WTC11 (cell line): ENCODE measurements around the gene CD44. TPM values are rescaled to one million over a fixed set of nuclear protein-coding genes. Genes with fewer than 3 reads are reported as not detected.

ENCODE experiments used
- ATAC-seq: fragments of 200-7000 bp; cut with Tn5 transposase; 2 replicates; pipeline ENCODE4 v1.10.0; 2021; ENCODE audit warnings: mild to moderate bottlenecking, moderate library complexity
- CTCF ChIA-PET: fragments of 300-600 bp; sonication (Branson Sonifier 250); formaldehyde crosslinking; loops from one replicate; lab custom pipeline; 2021; ENCODE audit warnings: antibody characterized with exemption; lab: Charles Lee
- POLR2A ChIA-PET: fragments of 350-600 bp; sonication (Branson Sonifier 250); formaldehyde crosslinking; loops from one replicate; lab custom pipeline; 2021; ENCODE audit warnings: antibody characterized with exemption; lab: Charles Lee
- DNase-seq: peaks from one replicate; pipeline ENCODE4 v3.0.0; 2021; ENCODE audit warnings: low spot score
- H3K27ac Mint-ChIP-seq: 2 replicates; pipeline ENCODE4 v1.8.0; 2021; ENCODE audit warnings: mixed read lengths
- H3K27me3 Mint-ChIP-seq: 2 replicates; pipeline ENCODE4 v1.8.0; 2021; ENCODE audit warnings: low read depth, mild to moderate bottlenecking, moderate library complexity, mixed read lengths
- H3K36me3 Mint-ChIP-seq: 2 replicates; pipeline ENCODE4 v1.8.0; 2021; ENCODE audit warnings: mixed read lengths
- H3K4me1 Mint-ChIP-seq: 2 replicates; pipeline ENCODE4 v1.8.0; 2022; ENCODE audit warnings: mixed read lengths
- H3K4me3 Mint-ChIP-seq: 2 replicates; pipeline ENCODE4 v1.8.0; 2021; ENCODE audit warnings: mild to moderate bottlenecking, moderate library complexity, mixed read lengths
- H3K9me3 Mint-ChIP-seq: 2 replicates; pipeline ENCODE4 v1.8.0; 2021; ENCODE audit warnings: mixed read lengths
- CDX4 ChIP-seq: fragments of 250-450 bp; sonication (Bioruptor Pico); IDR thresholded peaks from 2 replicates; pipeline ENCODE4 v1.9.0; 2021; ENCODE audit warnings: moderate library complexity, mild to moderate bottlenecking, inconsistent platforms, borderline replicate concordance
- CREM ChIP-seq: sonication (generic); formaldehyde crosslinking; IDR thresholded peaks from 2 replicates; pipeline ENCODE4 v1.8.1; 2022; ENCODE audit warnings: mild to moderate bottlenecking, missing genetic modification reagents, moderate library complexity
- ELF4 ChIP-seq: sonication (generic); formaldehyde crosslinking; IDR thresholded peaks from 2 replicates; pipeline ENCODE4 v1.8.1; 2022; ENCODE audit warnings: low read depth, mild to moderate bottlenecking, moderate library complexity, missing genetic modification reagents
- ESRRA ChIP-seq: sonication (generic); formaldehyde crosslinking; IDR thresholded peaks from 2 replicates; pipeline ENCODE4 v1.8.1; 2022; ENCODE audit warnings: mild to moderate bottlenecking, missing genetic modification reagents, borderline replicate concordance
- FOXP4 ChIP-seq: sonication (generic); formaldehyde crosslinking; IDR thresholded peaks from 2 replicates; pipeline ENCODE4 v1.8.0; 2022; ENCODE audit warnings: mild to moderate bottlenecking, missing genetic modification reagents
- GABPB1 ChIP-seq: sonication (generic); formaldehyde crosslinking; IDR thresholded peaks from 2 replicates; pipeline ENCODE4 v1.8.1; 2023; ENCODE audit warnings: mild to moderate bottlenecking, missing genetic modification reagents
- HMGA2 ChIP-seq: fragments of 250-450 bp; sonication (Bioruptor Pico); IDR thresholded peaks from 2 replicates; pipeline ENCODE4 v1.4.0; 2021; ENCODE audit warnings: mild to moderate bottlenecking, moderate library complexity
- MXD4 ChIP-seq: fragments of 250-450 bp; sonication (Bioruptor Pico); IDR thresholded peaks from 2 replicates; pipeline ENCODE4 v1.8.0; 2021; ENCODE audit warnings: mild to moderate bottlenecking, moderate library complexity, borderline replicate concordance
- MYBL2 ChIP-seq: sonication (generic); formaldehyde crosslinking; IDR thresholded peaks from 2 replicates; pipeline ENCODE4 v1.8.1; 2023; ENCODE audit warnings: mild to moderate bottlenecking, moderate library complexity, missing genetic modification reagents
- NFATC4 ChIP-seq: fragments of 250-450 bp; sonication (Bioruptor Pico); IDR thresholded peaks from 2 replicates; pipeline ENCODE4 v1.9.0; 2021; ENCODE audit warnings: mild to moderate bottlenecking
- TEAD4 ChIP-seq: sonication (generic); formaldehyde crosslinking; IDR thresholded peaks from 2 replicates; pipeline ENCODE4 v1.8.0; 2022; ENCODE audit warnings: mild to moderate bottlenecking, missing genetic modification reagents
- TP53 ChIP-seq: sonication (generic); formaldehyde crosslinking; IDR thresholded peaks from 2 replicates; pipeline ENCODE4 v1.8.1; 2023; ENCODE audit warnings: mild to moderate bottlenecking, missing genetic modification reagents
- ZNF121 ChIP-seq: sonication (generic); formaldehyde crosslinking; IDR thresholded peaks from 2 replicates; pipeline ENCODE4 v1.8.0; 2023; ENCODE audit warnings: missing genetic modification reagents
- ZNF219 ChIP-seq: sonication (generic); formaldehyde crosslinking; IDR thresholded peaks from 2 replicates; pipeline ENCODE4 v1.8.0; 2023; ENCODE audit warnings: missing genetic modification reagents, mild to moderate bottlenecking, borderline replicate concordance
- ZNF281 ChIP-seq: sonication (generic); formaldehyde crosslinking; IDR thresholded peaks from 2 replicates; pipeline ENCODE4 v1.8.0; 2023; ENCODE audit warnings: mild to moderate bottlenecking, missing genetic modification reagents
- total RNA-seq: library from RNA; stranded (reverse); gene quantifications from 3 replicates; pipeline ENCODE4 v1.2.3, GENCODE V29; 2021
- TF ChIP-seq, protein P1 (sequence below): sonication (generic); formaldehyde crosslinking; IDR thresholded peaks from 2 replicates; pipeline ENCODE4 v1.8.0; 2022; ENCODE audit warnings: missing genetic modification reagents
- TF ChIP-seq, protein P2 (sequence below): sonication (generic); formaldehyde crosslinking; conservative IDR thresholded peaks from 2 replicates; pipeline ENCODE4 v1.8.1; 2023; ENCODE audit warnings: mild to moderate bottlenecking, low read depth, missing genetic modification reagents, moderate library complexity

Gene CD44
- total RNA-seq, 1 experiment from 2014 or later, result 12.0 TPM

DNA sequence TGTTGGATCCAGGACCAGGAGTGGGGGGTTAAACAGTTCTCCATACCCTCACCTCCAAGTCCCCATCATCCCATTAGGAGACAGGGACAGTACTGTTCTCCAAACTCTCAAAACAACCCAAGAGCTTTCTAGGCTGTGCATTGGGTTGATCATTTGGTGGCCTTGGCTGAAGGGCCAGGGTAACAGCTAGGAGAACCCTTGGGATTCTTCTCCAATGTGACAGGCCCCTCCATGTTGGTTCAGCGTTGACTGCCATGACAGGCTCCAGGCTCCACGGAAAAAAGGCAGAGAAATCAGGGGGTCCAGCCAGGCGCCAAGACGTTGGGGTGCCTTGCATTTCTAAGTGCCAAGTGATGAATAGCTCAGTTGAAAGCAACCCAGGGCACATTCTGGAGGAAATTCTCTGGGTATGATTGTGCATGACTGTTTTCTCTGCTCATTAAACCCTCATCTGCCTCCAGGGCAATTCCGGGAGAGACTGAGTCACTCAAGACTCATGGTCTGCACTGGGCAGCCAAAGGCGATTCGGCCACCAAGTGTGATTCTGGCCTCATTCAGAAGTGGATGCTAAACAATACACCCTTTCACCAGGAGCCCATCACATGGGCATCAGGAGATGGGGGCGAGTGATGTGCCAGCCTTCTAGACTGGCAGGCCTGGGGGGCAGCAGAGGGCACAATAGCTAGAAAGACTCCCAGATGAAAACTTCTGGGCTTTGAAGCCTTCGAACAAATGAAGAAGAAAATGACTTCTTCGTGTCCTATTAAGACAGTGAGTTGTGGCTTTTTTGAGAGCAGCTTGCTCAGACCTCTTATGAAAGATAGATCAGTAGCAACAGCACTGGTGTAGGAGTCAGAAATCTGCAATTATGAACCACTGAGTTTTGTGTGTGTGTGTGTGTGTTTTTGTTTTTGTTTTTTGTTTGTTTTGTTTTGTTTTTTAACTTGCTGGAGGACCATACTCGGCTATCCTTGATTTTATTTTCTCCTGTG lies 27.7 kb downstream of the CD44 start (continued):
- no peak for TF ChIP-seq TEAD4 (CRISPR knock-in tag)
- no peak for TF ChIP-seq FOXP4
- TF ChIP-seq, protein P1, sequence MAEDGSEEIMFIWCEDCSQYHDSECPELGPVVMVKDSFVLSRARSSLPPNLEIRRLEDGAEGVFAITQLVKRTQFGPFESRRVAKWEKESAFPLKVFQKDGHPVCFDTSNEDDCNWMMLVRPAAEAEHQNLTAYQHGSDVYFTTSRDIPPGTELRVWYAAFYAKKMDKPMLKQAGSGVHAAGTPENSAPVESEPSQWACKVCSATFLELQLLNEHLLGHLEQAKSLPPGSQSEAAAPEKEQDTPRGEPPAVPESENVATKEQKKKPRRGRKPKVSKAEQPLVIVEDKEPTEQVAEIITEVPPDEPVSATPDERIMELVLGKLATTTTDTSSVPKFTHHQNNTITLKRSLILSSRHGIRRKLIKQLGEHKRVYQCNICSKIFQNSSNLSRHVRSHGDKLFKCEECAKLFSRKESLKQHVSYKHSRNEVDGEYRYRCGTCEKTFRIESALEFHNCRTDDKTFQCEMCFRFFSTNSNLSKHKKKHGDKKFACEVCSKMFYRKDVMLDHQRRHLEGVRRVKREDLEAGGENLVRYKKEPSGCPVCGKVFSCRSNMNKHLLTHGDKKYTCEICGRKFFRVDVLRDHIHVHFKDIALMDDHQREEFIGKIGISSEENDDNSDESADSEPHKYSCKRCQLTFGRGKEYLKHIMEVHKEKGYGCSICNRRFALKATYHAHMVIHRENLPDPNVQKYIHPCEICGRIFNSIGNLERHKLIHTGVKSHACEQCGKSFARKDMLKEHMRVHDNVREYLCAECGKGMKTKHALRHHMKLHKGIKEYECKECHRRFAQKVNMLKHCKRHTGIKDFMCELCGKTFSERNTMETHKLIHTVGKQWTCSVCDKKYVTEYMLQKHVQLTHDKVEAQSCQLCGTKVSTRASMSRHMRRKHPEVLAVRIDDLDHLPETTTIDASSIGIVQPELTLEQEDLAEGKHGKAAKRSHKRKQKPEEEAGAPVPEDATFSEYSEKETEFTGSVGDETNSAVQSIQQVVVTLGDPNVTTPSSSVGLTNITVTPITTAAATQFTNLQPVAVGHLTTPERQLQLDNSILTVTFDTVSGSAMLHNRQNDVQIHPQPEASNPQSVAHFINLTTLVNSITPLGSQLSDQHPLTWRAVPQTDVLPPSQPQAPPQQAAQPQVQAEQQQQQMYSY (CRISPR knock-in tag), result no peak
- TF ChIP-seq TP53 (CRISPR knock-in tag), result no peak
- no peak for TF ChIP-seq ZNF219 (CRISPR knock-in tag)
- no peak for TF ChIP-seq ZNF121 (CRISPR knock-in tag)
- TF ChIP-seq, all 79 proteins: peak for 0

DNA sequence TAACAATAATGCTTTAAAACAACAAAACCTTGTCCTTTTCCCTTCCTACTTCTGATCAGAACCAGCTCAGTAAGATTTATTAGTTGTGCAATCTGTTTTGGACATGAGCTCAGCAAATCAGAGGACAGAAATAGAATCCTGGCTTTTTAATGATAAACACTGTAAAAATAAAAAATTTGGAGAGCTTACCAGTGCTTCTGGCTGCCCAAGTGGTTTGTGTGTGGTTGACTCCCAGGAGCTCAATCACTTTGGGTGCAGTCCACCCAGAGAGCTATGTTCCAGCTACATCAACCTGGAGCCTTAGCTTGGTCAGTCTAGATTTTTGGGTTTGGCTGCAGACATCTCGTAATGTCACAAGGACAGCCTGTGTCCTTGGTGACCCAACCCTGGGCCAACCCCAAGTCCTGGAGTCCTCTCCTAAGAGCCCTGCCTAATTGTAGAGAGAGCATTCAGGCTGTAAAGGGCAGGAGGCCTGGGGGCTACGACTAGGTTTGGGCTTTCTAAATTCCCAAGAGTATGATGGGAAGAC lies 28.5 kb downstream of the CD44 start:
- POLR2A ChIA-PET, result no interaction called here
- H3K27me3 Mint-ChIP-seq, result no peaks in the 10 kb centered on the region
- DNase-seq (no peak), ATAC-seq (no peak)
- H3K9me3 Mint-ChIP-seq, result no peaks in the 10 kb centered on the region
- H3K36me3 Mint-ChIP-seq, result no peaks in the 10 kb centered on the region
- CTCF ChIA-PET, result interaction anchor here (1.2 kb wide), 1 partner anchor 13 kb away, joined by 3 read pairs; no protein-coding TSS in a partner anchor
- H3K27ac Mint-ChIP-seq, result no peak overlapping the region
- TF ChIP-seq ZNF219 (CRISPR knock-in tag) (no peak), ELF4 (CRISPR knock-in tag) (no peak), ESRRA (CRISPR knock-in tag) (no peak), HMGA2 (no peak)
- peaks cover 17% of the 10 kb centered on the region for H3K4me1 Mint-ChIP-seq
- no peak overlapping the region for H3K4me3 Mint-ChIP-seq

GRCh38 chr11:35168671-35169070 lies 29.7 kb downstream of the CD44 start:
- POLR2A ChIA-PET, result no interaction called here
- TF ChIP-seq MXD4 (CRISPR knock-in tag), result no peak
- TF ChIP-seq NFATC4 (CRISPR knock-in tag), result no peak
- no peak for TF ChIP-seq GABPB1 (CRISPR knock-in tag)
- TF ChIP-seq MYBL2, result no peak
- TF ChIP-seq CDX4 (CRISPR knock-in tag), result no peak
- no peak for TF ChIP-seq FOXP4
- TF ChIP-seq ZNF281 (CRISPR knock-in tag), result no peak
- TF ChIP-seq, protein P2, sequence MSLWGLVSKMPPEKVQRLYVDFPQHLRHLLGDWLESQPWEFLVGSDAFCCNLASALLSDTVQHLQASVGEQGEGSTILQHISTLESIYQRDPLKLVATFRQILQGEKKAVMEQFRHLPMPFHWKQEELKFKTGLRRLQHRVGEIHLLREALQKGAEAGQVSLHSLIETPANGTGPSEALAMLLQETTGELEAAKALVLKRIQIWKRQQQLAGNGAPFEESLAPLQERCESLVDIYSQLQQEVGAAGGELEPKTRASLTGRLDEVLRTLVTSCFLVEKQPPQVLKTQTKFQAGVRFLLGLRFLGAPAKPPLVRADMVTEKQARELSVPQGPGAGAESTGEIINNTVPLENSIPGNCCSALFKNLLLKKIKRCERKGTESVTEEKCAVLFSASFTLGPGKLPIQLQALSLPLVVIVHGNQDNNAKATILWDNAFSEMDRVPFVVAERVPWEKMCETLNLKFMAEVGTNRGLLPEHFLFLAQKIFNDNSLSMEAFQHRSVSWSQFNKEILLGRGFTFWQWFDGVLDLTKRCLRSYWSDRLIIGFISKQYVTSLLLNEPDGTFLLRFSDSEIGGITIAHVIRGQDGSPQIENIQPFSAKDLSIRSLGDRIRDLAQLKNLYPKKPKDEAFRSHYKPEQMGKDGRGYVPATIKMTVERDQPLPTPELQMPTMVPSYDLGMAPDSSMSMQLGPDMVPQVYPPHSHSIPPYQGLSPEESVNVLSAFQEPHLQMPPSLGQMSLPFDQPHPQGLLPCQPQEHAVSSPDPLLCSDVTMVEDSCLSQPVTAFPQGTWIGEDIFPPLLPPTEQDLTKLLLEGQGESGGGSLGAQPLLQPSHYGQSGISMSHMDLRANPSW (CRISPR knock-in tag), result no peak
- no peak for TF ChIP-seq CREM (CRISPR knock-in tag)

More at GRCh38 chr11:35168671-35169070, 29.7 kb downstream of the CD44 start:
- Mint-ChIP-seq H3K27me3 (no peaks in the 10 kb centered on the region), H3K9me3 (no peaks in the 10 kb centered on the region), H3K4me3 (no peak overlapping the region), H3K4me1 (peaks cover 19% of the 10 kb centered on the region), H3K27ac (no peak overlapping the region), H3K36me3 (no peaks in the 10 kb centered on the region)
- DNase-seq (no peak), ATAC-seq (no peak)
- CTCF ChIA-PET, result interaction anchor here (0.5 to 0.7 kb wide), 2 partner anchors 30 to 137 kb away, joined by 3 read pairs; no protein-coding TSS in a partner anchor
